GM12865 (cell line): Measurements from ENCODE around the gene GALR1.

Experiments
- DNase-seq: peaks from one replicate; pipeline ENCODE4 v3.0.0; 2010; ENCODE audit warnings: low read depth
- H3K4me3 ChIP-seq: 2 replicates; pipeline ENCODE4 v1.5.1; 2011; ENCODE audit warnings: mild to moderate bottlenecking, low read depth, low read length, control low read depth
- TF ChIP-seq, protein P1 (sequence below): IDR thresholded peaks from 2 replicates; pipeline ENCODE4 v1.5.1; 2011; ENCODE audit warnings: low read length, control low read depth, low read depth, inconsistent platforms; ENCODE audit not compliant: insufficient read depth; ENCODE audit errors: missing control alignments

GALR1 gene

DNA sequence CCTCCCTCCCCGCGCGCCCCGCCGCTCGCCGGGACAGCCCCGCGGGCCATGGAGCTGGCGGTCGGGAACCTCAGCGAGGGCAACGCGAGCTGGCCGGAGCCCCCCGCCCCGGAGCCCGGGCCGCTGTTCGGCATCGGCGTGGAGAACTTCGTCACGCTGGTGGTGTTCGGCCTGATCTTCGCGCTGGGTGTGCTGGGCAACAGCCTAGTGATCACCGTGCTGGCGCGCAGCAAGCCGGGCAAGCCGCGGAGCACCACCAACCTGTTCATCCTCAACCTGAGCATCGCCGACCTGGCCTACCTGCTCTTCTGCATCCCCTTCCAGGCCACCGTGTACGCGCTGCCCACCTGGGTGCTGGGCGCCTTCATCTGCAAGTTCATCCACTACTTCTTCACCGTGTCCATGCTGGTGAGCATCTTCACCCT lies 865 bp downstream of the GALR1 start:
- TF ChIP-seq, protein P1, sequence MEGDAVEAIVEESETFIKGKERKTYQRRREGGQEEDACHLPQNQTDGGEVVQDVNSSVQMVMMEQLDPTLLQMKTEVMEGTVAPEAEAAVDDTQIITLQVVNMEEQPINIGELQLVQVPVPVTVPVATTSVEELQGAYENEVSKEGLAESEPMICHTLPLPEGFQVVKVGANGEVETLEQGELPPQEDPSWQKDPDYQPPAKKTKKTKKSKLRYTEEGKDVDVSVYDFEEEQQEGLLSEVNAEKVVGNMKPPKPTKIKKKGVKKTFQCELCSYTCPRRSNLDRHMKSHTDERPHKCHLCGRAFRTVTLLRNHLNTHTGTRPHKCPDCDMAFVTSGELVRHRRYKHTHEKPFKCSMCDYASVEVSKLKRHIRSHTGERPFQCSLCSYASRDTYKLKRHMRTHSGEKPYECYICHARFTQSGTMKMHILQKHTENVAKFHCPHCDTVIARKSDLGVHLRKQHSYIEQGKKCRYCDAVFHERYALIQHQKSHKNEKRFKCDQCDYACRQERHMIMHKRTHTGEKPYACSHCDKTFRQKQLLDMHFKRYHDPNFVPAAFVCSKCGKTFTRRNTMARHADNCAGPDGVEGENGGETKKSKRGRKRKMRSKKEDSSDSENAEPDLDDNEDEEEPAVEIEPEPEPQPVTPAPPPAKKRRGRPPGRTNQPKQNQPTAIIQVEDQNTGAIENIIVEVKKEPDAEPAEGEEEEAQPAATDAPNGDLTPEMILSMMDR = no peak
- H3K4me3 ChIP-seq = no peak overlapping the region
- DNase-seq = no peak

DNA sequence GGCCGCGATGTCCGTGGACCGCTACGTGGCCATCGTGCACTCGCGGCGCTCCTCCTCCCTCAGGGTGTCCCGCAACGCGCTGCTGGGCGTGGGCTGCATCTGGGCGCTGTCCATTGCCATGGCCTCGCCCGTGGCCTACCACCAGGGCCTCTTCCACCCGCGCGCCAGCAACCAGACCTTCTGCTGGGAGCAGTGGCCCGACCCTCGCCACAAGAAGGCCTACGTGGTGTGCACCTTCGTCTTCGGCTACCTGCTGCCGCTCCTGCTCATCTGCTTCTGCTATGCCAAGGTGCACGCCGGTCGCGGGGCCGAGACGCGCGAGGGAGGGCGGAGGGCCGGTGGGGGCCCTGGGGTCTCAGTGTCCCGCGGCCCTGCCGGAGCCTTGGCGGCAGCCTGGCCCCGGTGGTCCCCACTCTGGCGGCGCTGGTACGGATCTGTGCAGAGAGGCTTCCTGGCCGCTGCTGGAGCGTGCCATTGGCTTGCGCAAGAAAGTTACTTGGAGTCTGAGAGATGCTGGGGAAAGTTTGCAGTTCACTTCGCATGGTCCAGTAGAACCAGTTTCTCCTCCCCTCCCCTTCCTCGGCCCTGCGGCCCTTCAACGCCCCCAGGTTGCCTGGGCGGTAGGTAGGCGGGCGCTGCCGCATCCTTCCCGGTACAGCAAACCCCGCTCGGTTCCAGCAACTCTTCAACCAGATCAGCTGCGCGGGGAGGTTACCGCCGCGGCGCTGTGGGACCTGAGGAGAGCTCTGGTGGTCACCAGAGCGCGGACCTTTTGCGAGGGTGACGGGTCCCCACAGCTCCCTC lies 1.5 kb downstream of the GALR1 start:
- TF ChIP-seq, protein P1 = no peak
- DNase-seq = no peak
- H3K4me3 ChIP-seq = no peak overlapping the region

DNA sequence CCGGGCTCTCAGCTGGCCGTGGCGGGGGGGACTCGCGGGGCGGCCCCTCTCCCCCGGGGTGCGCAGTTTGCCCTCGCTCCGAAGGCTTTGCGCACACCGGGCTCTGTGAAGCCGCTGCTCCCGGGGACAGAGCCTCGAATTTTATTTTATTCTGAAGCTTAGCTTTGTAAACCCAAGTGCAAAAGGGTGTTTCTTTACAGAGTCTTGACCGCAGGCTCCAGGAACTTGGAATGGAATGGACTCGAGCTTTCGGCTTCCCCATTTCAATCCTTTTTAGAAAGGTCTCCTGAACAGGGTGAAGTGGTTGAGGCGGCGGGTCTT lies 2.0 kb downstream of the GALR1 start:
- no peak for DNase-seq
- H3K4me3 ChIP-seq = no peak overlapping the region
- TF ChIP-seq, protein P1 = no peak

DNA sequence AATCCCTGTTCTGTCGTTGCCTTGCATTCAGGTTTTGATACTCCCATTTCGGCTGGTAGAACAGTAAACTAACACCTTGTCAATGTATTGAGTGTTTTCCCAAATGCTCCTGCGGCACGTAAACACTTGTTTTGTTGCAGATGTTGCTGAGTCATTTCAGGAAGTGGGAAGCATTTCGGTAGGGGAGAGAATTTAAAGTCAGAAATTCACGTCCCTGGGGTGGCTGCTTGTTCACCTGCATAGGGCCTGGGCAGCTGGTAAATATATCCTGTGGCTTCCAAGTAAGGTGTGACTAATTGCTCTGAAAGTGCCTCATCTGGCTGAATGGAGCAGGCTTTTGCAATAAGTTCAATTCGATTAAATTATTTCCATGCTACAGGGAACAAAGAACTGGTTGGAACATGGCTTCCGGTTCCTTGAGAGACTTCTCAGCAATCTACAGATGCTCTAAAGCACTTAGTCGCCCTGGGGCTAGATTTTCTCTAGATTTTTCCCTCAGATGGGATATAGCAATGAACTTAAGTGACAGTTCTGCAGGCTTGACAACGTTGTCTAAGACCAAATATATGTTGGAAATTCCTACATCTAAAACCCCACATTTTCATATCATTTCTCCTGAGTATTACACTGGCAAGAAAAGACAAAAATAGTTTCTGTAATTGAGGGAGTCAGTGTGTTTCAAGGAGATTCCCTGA lies 5.2 kb downstream of the GALR1 start:
- H3K4me3 ChIP-seq = no peak overlapping the region
- TF ChIP-seq, protein P1 = no peak
- no peak for DNase-seq

DNA sequence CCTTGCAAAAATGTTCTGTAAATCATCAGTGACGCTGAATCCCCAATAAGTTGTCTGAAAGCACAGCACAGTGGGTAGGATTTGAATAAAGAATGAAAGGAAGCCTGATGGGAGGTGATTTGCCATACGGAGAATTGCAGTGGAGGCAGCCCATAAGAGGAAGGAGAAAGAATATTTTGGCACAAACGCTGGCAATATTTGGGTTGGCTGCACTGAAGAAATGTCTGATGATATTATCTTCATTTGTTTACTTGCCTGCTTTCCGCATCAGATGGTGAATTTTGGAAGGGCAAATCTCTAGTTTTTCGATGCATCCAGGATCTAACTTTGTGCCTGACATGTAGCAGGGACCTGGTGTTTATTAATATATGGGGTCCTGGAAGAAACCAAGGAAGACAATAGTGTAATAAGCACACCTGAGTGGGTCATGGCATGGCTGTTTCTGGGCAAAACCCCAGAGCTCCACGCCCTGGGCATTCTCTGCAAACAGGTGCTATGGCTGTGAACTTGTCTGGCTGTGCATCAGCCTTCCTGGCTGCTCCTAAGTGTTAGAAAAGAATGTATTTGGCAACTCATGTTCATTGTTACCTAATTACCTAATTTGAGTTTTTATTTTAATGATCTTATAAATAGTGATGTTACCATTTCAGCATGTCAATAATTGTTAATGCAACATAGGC lies 5.9 kb downstream of the GALR1 start:
- DNase-seq = no peak
- H3K4me3 ChIP-seq = no peak overlapping the region
- TF ChIP-seq, protein P1 = no peak

DNA sequence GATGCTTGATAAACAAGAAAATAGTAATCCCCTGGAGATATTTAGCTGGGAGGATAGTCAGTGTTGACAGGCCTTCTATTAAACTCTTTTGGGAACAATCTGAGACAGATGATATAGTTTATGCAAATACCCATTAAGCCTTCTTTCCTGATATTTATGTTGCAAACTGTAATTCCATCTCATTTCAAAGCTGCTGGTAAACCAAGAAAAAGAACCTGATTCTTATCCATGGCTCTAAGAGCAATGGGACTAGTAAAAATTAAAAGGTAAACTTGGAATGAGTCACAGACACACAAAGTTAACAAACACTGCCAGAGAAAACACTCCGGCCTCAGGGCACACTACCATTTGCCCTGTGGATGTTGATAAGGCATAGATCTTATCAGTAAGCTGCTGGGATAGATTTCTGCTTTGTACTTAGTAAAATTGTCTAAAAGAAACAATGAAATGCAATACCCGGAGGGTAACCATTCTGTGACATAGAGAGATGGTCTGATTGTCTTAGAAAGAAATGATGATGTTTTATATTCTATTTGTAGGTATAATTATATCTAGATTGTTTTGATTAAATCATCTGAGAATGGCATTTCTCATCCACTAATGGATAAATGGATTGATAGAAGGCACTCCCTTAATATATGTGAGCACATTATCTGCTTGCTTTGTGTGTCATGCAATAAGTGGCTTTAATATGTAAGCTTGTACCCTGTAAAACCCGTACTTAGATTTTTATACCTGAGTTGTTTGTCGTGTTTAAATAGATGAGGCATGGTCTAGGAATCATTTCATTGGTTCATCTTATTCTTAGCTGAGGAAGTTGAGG lies 13.2 kb downstream of the GALR1 start:
- H3K4me3 ChIP-seq = no peak overlapping the region
- TF ChIP-seq, protein P1 = no peak

More for the DNA sequence above, 13.2 kb downstream of the GALR1 start:
- DNase-seq = no peak
